ENCODE data around the gene RIMS1.

The RIMS1 gene

GRCh38 chr6:72416744-72417465 lies 530.6 kb downstream of the RIMS1 start:
- no peak for DNase-seq (ENCODE audit: low spot score)

- DNase-seq (ENCODE audit: low spot score), result no peak
Measured at GRCh38 chr6:72417759-72418158, 531.4 kb downstream of the RIMS1 start.

GRCh38 chr6:72418495-72418894 lies 532.1 kb downstream of the RIMS1 start:
- DNase-seq (ENCODE audit: low spot score), result no peak

GRCh38 chr6:72419966-72420365 lies 533.6 kb downstream of the RIMS1 start:
- no peak for DNase-seq (ENCODE audit: low spot score)

GRCh38 chr6:72420409-72420808 lies 534.1 kb downstream of the RIMS1 start:
- no peak for DNase-seq (ENCODE audit: low spot score)

- no peak for DNase-seq (ENCODE audit: low spot score)
Measured at GRCh38 chr6:72421387-72421786, 535.0 kb downstream of the RIMS1 start.

GRCh38 chr6:72422171-72422570 lies 535.8 kb downstream of the RIMS1 start:
- no peak for DNase-seq (ENCODE audit: low spot score)

GRCh38 chr6:72424476-72424875 lies 538.1 kb downstream of the RIMS1 start:
- no peak for DNase-seq (ENCODE audit: low spot score)

- no peak for DNase-seq (ENCODE audit: low spot score)
Measured at GRCh38 chr6:72425003-72425681, 538.8 kb downstream of the RIMS1 start.

- no peak for DNase-seq (ENCODE audit: low spot score)
Measured at GRCh38 chr6:72440611-72441010, 554.3 kb downstream of the RIMS1 start.

GRCh38 chr6:72446430-72446829 lies 560.1 kb downstream of the RIMS1 start:
- DNase-seq (ENCODE audit: low spot score), result no peak
